ENCODE measurements around the gene PRPSAP2. TPM values are rescaled to one million over a fixed set of nuclear protein-coding genes. Genes with fewer than 3 reads are reported as not detected.

The PRPSAP2 gene
- total RNA-seq, 1 donor = 26.3 TPM

DNA sequence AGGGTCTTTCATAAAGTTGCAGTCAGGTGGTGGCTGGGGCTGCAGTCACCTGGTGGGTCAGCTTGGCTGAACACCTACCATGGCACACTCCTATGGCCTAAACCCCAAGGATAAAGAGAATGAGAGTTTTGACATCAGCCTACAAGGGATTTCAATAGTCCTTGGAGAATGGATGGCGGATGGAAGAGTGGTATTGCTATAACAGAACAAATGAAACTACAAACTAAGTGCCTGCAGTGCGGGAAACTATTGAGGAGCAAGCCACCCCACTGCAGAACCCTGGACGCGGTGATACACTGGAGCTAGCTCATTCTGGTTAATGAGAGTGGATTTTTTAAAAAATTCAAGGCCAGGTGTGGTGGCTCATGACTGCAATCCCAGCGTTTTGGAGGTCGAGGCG lies 3.0 kb upstream of the PRPSAP2 start:
- peak overlapping the region; percentile 86 for H3K4me3 ChIP-seq (ENCODE audit: low read depth, low read length)
- no peak for DNase-seq (ENCODE audit: low read depth)
- TF ChIP-seq CTCF (IDR thresholded peaks at IDR 0.05; ENCODE audit: insufficient read depth, low read length) = no peak

DNA sequence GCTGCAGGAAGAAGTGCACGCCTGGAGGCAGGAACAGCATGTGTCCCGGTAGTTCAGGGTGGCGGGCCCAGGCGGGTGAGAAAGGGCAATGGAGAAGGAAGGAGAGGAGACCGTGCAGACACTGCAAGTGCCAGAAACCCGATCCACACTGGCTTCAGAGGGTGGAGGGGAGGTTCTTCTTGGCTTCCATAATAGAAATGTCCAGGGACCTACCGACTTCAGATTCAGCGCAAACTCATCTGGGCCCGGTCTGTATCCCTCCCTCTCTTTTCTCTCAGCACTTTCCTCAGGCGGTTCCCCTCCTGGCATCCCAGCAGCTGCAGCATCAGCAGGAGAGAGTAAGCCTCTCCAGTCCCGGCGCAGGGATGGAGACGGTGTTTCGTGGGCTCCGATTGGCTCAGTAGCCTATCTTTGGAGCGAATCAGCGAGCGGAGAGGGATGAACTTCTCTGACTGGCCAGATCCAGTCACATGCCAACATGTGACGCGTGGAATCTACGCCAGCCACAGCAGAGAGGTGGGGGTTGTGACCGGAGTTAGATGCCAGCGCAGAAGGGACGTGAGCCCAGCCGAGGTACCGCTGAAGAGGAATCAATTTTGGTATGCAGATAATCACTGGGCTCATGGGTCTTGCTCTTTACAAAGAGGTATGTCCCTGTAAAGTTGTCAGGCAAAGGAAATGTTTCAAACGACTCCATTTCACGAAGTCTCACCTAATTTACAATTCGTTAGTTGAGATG lies 1.9 kb upstream of the PRPSAP2 start:
- TF ChIP-seq CTCF (IDR thresholded peaks at IDR 0.05; ENCODE audit: insufficient read depth, low read length) = no peak
- DNase-seq (ENCODE audit: low read depth) = peak; percentile 95
- H3K4me3 ChIP-seq (ENCODE audit: low read depth, low read length) = peak overlapping the region; percentile 86

- peak overlapping the region; percentile 86 for H3K4me3 ChIP-seq (ENCODE audit: low read depth, low read length)
- no peak for DNase-seq (ENCODE audit: low read depth)
- no peak for TF ChIP-seq CTCF (IDR thresholded peaks at IDR 0.05; ENCODE audit: insufficient read depth, low read length)
These were observed 1.4 kb upstream of the PRPSAP2 start for GRCh38 chr17:18856570-18856915.

- peak overlapping the region; percentile 80 for H3K4me3 ChIP-seq (ENCODE audit: low read depth, low read length)
- TF ChIP-seq CTCF (IDR thresholded peaks at IDR 0.05; ENCODE audit: insufficient read depth, low read length) = no peak
- no peak for DNase-seq (ENCODE audit: low read depth)
These were observed 775 bp downstream of the PRPSAP2 start for GRCh38 chr17:18858567-18859245.

- TF ChIP-seq CTCF (IDR thresholded peaks at IDR 0.05; ENCODE audit: insufficient read depth, low read length) = no peak
- peak overlapping the region; percentile 80 for H3K4me3 ChIP-seq (ENCODE audit: low read depth, low read length)
- peak; percentile 81 for DNase-seq (ENCODE audit: low read depth)
These were observed 1.3 kb downstream of the PRPSAP2 start for GRCh38 chr17:18859256-18859655.

DNA sequence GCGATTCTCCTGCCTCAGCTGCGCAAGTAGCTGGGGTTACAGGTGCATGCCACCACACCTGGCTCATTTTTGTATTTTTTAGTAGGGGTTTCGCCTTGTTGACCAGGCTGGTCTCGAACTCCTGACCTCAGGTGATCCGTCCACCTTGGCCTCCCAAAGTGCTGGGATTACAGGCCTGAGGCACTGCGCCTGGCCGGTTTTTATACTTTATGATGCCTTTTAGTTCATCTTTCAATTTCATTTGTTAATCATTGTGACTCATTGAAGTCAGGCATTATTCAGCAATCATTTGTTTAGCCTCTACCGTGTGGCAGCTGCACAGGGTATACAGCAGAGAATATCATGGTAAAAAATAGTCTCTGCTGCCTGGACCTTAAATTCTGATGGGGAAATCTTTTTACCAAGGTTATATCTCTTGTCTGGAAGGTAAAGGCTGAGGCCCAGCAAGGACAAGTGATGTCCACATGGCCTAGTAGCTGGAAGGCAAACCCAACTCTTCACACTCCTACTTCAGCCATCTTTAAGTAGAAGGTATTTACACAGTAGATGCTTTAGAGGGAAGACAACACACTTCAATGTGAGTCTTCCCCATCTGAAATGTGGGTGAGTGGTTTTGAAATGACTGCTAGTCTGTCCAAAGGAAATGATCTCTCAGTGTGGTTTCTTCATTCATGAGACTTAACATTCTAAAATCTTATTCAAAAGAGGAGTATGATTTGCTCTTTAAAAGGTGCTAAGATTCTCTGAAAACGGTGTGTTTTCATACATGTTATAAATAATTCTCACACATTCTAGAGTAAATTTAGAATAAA lies 2.4 kb downstream of the PRPSAP2 start:
- no peak for DNase-seq (ENCODE audit: low read depth)
- no peak for TF ChIP-seq CTCF (IDR thresholded peaks at IDR 0.05; ENCODE audit: insufficient read depth, low read length)

More for the DNA sequence above, 2.4 kb downstream of the PRPSAP2 start:
- no peak overlapping the region for H3K4me3 ChIP-seq (ENCODE audit: low read depth, low read length)
